Measurements from ENCODE around the gene AKAIN1.

AKAIN1 gene

GRCh38 chr18:5159080-5159479 is 38.0 kb downstream of the AKAIN1 start:
- no peak for DNase-seq (ENCODE audit: low read depth in 2 of 2)

GRCh38 chr18:5158587-5158986 is 38.5 kb downstream of the AKAIN1 start:
- DNase-seq (ENCODE audit: low read depth in 2 of 2) = no peak

GRCh38 chr18:5158172-5158571 is 38.9 kb downstream of the AKAIN1 start:
- no peak for DNase-seq (ENCODE audit: low read depth in 2 of 2)

GRCh38 chr18:5155907-5156287 is 41.2 kb downstream of the AKAIN1 start:
- DNase-seq (ENCODE audit: low read depth in 2 of 2) = no peak

GRCh38 chr18:5155218-5155906 is 41.7 kb downstream of the AKAIN1 start:
- DNase-seq (ENCODE audit: low read depth in 2 of 2) = no peak

GRCh38 chr18:5152343-5153020 is 44.6 kb downstream of the AKAIN1 start:
- DNase-seq (ENCODE audit: low read depth in 2 of 2) = no peak

GRCh38 chr18:5150894-5151293 is 46.2 kb downstream of the AKAIN1 start:
- DNase-seq (ENCODE audit: low read depth in 2 of 2) = no peak

GRCh38 chr18:5146093-5146492 is 51.0 kb downstream of the AKAIN1 start:
- DNase-seq (ENCODE audit: low read depth in 2 of 2) = no peak

GRCh38 chr18:5145168-5145825 is 51.8 kb downstream of the AKAIN1 start:
- no peak for DNase-seq (ENCODE audit: low read depth in 2 of 2)

- DNase-seq (ENCODE audit: low read depth in 2 of 2) = no peak
Observed at GRCh38 chr18:5144629-5145028, 52.4 kb downstream of the AKAIN1 start.

- DNase-seq (ENCODE audit: low read depth in 2 of 2) = no peak
Observed at GRCh38 chr18:5142859-5143258, 54.2 kb downstream of the AKAIN1 start.

GRCh38 chr18:5142131-5142530 is 54.9 kb downstream of the AKAIN1 start:
- no peak for DNase-seq (ENCODE audit: low read depth in 2 of 2)

GRCh38 chr18:5137261-5137660 is 59.8 kb downstream of the AKAIN1 start:
- DNase-seq (ENCODE audit: low read depth in 2 of 2) = no peak

- DNase-seq (ENCODE audit: low read depth in 2 of 2) = no peak
Observed at GRCh38 chr18:5132987-5133386, 64.1 kb downstream of the AKAIN1 start.

GRCh38 chr18:5122272-5122671 is 74.8 kb downstream of the AKAIN1 start:
- no peak for DNase-seq (ENCODE audit: low read depth in 2 of 2)

GRCh38 chr18:5110266-5110665 is 86.8 kb downstream of the AKAIN1 start:
- DNase-seq (ENCODE audit: low read depth in 2 of 2) = no peak

- no peak for DNase-seq (ENCODE audit: low read depth in 2 of 2)
Observed at GRCh38 chr18:5107988-5108387, 89.1 kb downstream of the AKAIN1 start.

GRCh38 chr18:5106730-5107129 is 90.3 kb downstream of the AKAIN1 start:
- DNase-seq (ENCODE audit: low read depth in 2 of 2) = no peak

GRCh38 chr18:5104246-5104645 is 92.8 kb downstream of the AKAIN1 start:
- no peak for DNase-seq (ENCODE audit: low read depth in 2 of 2)

GRCh38 chr18:5103693-5104092 is 93.4 kb downstream of the AKAIN1 start:
- no peak for DNase-seq (ENCODE audit: low read depth in 2 of 2)

GRCh38 chr18:5103286-5103685 is 93.8 kb downstream of the AKAIN1 start:
- DNase-seq (ENCODE audit: low read depth in 2 of 2) = no peak

GRCh38 chr18:5097116-5097703 is 99.8 kb downstream of the AKAIN1 start:
- no peak for DNase-seq (ENCODE audit: low read depth in 2 of 2)

GRCh38 chr18:5095239-5095638 is 101.8 kb downstream of the AKAIN1 start:
- no peak for DNase-seq (ENCODE audit: low read depth in 2 of 2)
